Body of pancreas (tissue), 4 donors: ENCODE data around the gene RAD54L. TPM values are rescaled to one million over a fixed set of nuclear protein-coding genes. Genes with fewer than 3 reads are reported as not detected.
A peak's percentile ranks its signal among the peaks of the same experiment; 100 is the strongest.

Source experiments
- ATAC-seq: fragments of 150-250 bp; one replicate; pipeline ENCODE4 v1.9.1; 2016
- DNase-seq, 4 donors: peaks; one replicate each; pipeline ENCODE4 v3.0.0-alpha.2; 2019
- H3K27ac ChIP-seq, 4 donors: fragments of 200-600 bp; sonication (generic); 1 replicate in 3 of 4; 2 replicates in 1 of 4; pipeline versions ENCODE4 v1.5.1 to v1.6.1; 2016 to 2019; ENCODE audit warnings: mild to moderate bottlenecking in 1 of 4, mixed read lengths in 1 of 4, moderate library complexity in 1 of 4
- H3K27me3 ChIP-seq, 2 donors: fragments of 200-600 bp; sonication (generic); one replicate each; pipeline ENCODE4 v1.6.0; 2016; ENCODE audit warnings: mild to moderate bottlenecking in 1 of 2
- H3K36me3 ChIP-seq, 2 donors: fragments of 200-600 bp; sonication (generic); replicated peaks in 1 of 2; 2 replicates each; pipeline ENCODE4 v1.5.1; 2016; ENCODE audit warnings: low read depth in 2 of 2; ENCODE audit not compliant: insufficient read depth in 1 of 2
- H3K4me1 ChIP-seq: fragments of 200-600 bp; sonication (generic); one replicate; pipeline ENCODE4 v1.6.0; 2016
- H3K4me3 ChIP-seq, 2 donors: fragments of 200-600 bp; sonication (generic); 1 replicate in 1 of 2; 2 replicates in 1 of 2; pipeline ENCODE4 v1.5.1; 2016 to 2019
- H3K9me3 ChIP-seq, 3 donors: fragments of 200-600 bp; sonication (generic); 1 replicate in 2 of 3; 2 replicates in 1 of 3; pipeline ENCODE4 v1.5.1; 2016
- CTCF ChIP-seq, 7 experiments: fragments of 450-650 bp in 4 of 7; fragments of 200-600 bp in 3 of 7; sonication (generic) in 3 of 7; IDR thresholded peaks; one replicate each; pipeline ENCODE4 v1.5.1; 2016 to 2019; ENCODE audit warnings: antibody characterized with exemption in 7 of 7
- POLR2A ChIP-seq, 3 donors: fragments of 450-650 bp; IDR thresholded peaks; one replicate each; pipeline ENCODE4 v1.6.1; 2016; ENCODE audit warnings: antibody characterized with exemption in 3 of 3, mild to moderate bottlenecking in 2 of 3
- WGBS, 2 donors: methylation state at CpG; one replicate each; pipeline ENCODE4 v1.1.5; 2017; 5-methylcytosine and 5-hydroxymethylcytosine counted together
- intact Hi-C: fragments of 100-400 bp; cut with DNase I; formaldehyde crosslinking; loops from one replicate; pipeline ENCODE4 v1.15.1; 2023
- total RNA-seq, 2 donors: library from RNA; depleted of rRNA; stranded (reverse); fragments of >200 nt; gene quantifications; one replicate each; pipeline ENCODE4 v1.1.0, GENCODE V29; 2016

RAD54L gene
- total RNA-seq, 2 donors from 2014 or later: under 0.01 TPM; not detected in 1

DNA sequence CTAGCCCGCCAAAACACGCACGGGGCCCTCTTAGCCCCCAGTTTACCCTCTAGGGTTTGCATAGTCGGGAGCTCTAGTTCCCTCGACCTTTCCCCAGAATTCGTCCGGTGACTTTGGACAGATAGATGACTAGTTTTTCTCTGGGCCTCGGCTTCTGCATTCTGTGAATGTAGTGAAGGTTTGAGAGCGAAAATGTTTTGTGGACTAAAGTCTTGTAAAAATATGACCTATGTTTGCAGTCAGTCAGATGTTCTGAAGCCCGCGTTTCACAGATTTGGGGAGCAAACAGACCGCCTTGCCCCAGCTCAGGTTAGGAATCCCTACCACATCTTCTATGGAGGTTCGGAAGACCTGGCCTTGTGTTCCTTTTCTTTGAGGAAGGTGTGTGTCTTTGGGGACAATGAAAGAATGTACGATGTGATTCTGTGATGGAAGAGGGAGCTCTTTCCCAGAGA lies 56.3 kb downstream of the RAD54L start:
- 0 to 2% methylated on average over 9 to 14 of the region's 14 CpGs for WGBS, 2 donors
- ATAC-seq (no peak), DNase-seq (no peak)
- TF ChIP-seq CTCF (IDR thresholded peaks at IDR 0.05) (no peak), POLR2A (IDR thresholded peaks at IDR 0.05) (no peak)
- H3K4me1 ChIP-seq: peaks cover 50% of the 10 kb centered on the region
- H3K27ac ChIP-seq: peak overlapping the region; percentile 89 to 97 (median 95)
- H3K4me3 ChIP-seq: peak overlapping the region; percentile 32 to 44
- no peaks in the 10 kb centered on the region for H3K27me3 ChIP-seq
- no peaks in the 10 kb centered on the region for H3K36me3 ChIP-seq
- intact Hi-C loops: no loop called here
- H3K9me3 ChIP-seq: no peaks in the 10 kb centered on the region

GRCh38 chr1:46306159-46306530 lies 58.6 kb downstream of the RAD54L start:
- 90 to 98% methylated on average over 7 to 8 of the region's 8 CpGs for WGBS, 2 donors
- peaks cover 0 to 8% of the 10 kb centered on the region in 2 donors for H3K36me3 ChIP-seq
- ATAC-seq (no peak), DNase-seq (no peak)
- no peak overlapping the region for H3K4me3 ChIP-seq
- H3K27me3 ChIP-seq: no peaks in the 10 kb centered on the region
- intact Hi-C loops: no loop called here
- H3K9me3 ChIP-seq: no peaks in the 10 kb centered on the region
- peaks cover 30% of the 10 kb centered on the region for H3K4me1 ChIP-seq
- TF ChIP-seq POLR2A (IDR thresholded peaks at IDR 0.05) (no peak), CTCF (IDR thresholded peaks at IDR 0.05) (no peak)
- no peak overlapping the region for H3K27ac ChIP-seq

DNA sequence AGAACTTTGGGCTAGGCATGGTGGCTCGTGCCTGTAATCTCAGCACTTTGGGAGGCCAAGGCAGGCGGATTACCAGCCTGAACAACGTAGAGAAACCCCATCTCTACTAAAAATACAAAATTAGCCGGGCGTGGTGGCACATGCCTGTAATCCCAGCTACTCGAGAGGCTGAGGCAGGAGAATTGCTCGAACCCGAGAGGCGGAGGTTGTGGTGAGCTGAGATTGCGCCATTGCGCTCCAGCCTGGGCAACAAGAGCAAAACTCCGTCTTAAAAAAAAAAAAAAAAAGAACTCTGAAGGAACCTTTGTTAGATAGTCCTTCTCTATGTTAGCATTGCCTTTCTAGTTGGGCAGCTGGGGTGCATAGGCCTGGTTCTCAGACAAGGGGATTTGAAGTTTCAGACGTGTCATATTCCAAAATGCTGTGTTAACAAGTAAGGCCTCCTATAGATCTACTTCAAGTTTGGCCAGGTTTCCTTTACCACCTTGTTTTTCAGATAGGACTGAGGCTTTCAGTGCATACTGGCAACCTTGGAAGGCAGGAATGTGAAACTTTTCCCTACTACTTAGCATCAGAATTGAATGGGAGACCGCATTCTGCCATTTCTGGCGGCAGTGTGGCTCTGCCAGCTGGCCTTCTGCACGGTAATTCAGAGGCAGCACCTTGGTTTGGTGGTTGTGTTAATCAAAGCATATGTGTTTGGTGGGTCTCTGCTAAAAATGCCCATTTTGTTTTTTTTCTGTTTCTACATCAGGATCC lies 62.0 kb downstream of the RAD54L start:
- no peaks in the 10 kb centered on the region for H3K9me3 ChIP-seq
- WGBS, 2 donors: 82 to 90% methylated on average over 16 of the region's 16 CpGs
- no peaks in the 10 kb centered on the region for H3K27me3 ChIP-seq
- ATAC-seq (no peak), DNase-seq (no peak)
- H3K27ac ChIP-seq: no peak overlapping the region
- H3K4me1 ChIP-seq: peaks cover 18% of the 10 kb centered on the region
- TF ChIP-seq CTCF (IDR thresholded peaks at IDR 0.05) (no peak), POLR2A (IDR thresholded peaks at IDR 0.05) (no peak)
- H3K4me3 ChIP-seq: no peak overlapping the region
- intact Hi-C loops: no loop called here
- H3K36me3 ChIP-seq: peaks cover 5 to 21% of the 10 kb centered on the region in 2 donors

DNA sequence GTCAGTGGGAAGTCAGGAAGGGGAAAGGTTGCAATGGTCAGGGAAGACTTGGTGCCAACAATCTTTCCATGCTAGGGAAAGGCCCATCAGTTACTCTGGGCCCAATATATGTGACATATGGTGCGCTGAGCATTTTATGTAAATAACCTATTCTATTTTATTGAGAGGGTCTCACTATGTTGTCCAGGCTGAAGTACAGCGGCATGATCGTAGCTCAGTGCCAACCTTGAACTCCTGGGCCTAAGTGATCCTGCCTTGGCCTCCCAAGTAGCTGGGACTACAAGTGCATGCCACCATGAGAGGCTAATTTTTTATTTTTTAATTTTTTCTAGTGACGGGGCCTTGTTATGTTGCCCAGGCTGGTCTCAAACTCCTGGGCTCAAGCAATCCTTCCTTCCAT lies 62.8 kb downstream of the RAD54L start:
- 92 to 100% methylated on average over 4 of the region's 4 CpGs for WGBS, 2 donors
- Histone ChIP-seq H3K27ac (no peak overlapping the region), H3K4me3 (no peak overlapping the region), H3K4me1 (peaks cover 11% of the 10 kb centered on the region), H3K36me3 (peaks cover 5 to 21% of the 10 kb centered on the region in 2 donors), H3K9me3 (no peaks in the 10 kb centered on the region), H3K27me3 (no peaks in the 10 kb centered on the region)
- no peak for DNase-seq
- TF ChIP-seq CTCF (IDR thresholded peaks at IDR 0.05) (no peak), POLR2A (IDR thresholded peaks at IDR 0.05) (no peak)
- no peak for ATAC-seq
- intact Hi-C loops: no loop called here
